NCI-H128 (cell line): ENCODE results near the gene ARHGAP40.

Experiments
- DNase-seq: peaks from one replicate; lab custom pipeline; 2025; ENCODE audit not compliant: unreplicated experiment; lab: John Stamatoyannopoulos, UW

Gene ARHGAP40

DNA sequence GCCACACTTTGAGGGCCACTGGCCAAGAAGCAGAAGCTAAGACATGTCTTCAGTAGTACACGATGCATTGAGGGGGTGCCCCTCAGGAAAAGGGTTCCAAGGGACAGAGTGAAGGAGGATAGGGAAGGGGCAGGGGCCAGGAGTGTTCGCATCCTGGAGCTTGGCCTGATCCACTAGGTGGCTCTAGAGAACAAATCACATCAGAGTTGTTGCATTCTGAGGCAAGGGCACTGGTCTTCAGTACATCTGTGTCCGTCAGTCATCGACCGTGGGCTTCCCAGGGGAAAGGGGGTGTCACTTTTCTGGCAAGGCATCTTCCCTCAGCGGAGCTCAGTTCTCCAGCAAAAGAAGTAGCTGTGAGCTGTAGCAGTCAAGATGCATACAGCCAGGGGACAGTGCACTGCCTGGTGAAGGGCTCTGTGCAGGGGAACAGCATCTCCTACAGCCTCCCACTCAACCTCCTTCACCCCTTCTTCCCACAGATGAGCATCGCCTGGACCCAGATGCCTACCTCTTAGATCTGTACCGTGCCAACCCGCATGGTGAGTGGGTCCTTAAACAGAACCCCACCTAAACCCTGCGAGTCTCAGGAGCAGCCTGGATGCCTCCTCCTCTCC lies 47.8 kb downstream of the ARHGAP40 start:
- DNase-seq, result no peak

DNA sequence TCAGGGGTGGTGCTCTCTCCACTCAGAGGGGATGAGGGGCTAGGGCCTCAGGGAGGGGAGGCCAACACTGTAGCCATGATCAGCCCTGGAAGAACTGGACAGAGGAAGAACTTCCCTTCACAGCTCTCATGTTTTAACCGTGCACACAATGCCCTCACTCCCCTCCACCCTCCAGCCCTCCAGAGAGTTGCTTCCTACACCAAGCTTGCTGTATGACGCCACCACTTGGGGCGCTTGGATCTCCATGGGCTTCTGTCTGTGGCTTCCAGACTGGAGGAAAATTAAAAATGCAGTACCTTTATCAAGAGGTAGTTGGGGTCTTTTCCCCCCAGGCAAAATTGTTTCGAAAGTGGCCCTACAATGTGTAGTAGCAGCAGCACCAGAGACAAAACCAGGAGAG lies 48.4 kb downstream of the ARHGAP40 start:
- no peak for DNase-seq

DNA sequence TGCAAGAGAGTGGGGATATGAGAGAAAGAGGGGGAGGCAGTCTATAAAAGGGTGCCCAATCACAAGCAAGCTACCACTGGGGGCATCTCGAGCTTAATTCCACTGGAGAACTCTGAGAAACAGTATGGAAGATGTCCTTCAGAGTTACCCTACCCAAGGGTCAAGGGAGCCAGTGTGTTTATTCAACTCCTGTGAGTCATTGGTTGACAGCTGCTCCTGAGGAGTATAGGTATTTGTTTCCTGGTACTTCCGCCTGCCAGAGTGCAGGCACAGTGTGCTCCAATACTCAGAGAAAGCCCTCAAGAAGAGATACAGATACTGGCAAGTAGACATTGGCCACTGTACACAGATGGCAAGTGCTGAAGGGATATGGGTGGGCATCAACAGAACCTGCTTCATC lies 49.5 kb downstream of the ARHGAP40 start:
- DNase-seq, result no peak

DNA sequence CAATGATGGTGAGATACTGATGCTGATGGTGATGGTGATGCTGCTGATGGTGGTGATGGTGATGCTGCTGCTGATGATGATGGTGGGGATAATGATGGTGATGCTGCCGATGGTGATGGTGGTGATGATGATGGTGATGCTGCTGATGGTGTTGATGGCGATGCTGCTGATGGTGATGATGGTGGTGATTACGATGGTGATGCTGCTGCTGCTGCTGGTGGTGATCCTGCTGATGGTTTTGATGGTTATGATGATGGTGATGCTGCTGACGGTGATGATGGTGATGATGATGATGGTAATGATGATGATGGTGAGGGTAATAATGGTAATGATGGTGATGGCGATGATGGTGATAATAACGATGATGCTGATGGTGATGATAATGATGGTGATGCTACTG lies 50.0 kb downstream of the ARHGAP40 start:
- no peak for DNase-seq

DNA sequence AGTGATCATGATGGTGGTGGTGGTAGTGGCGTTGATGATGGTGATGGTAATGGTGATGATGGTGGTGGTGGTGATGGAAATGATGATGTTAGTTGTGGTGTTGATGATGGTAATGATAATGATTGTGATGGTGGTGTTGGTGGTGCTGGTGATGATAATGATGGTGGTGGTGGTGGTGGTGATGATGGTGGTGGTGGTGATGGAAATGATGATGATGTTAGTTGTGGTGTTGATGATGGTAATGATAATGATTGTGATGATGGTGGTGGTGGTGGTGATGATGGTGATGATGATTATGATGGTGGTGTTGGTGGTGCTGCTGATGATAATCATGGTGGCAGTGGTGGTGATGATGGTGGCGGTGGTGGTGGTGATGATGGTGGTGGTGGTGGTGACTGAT lies 51.4 kb downstream of the ARHGAP40 start:
- no peak for DNase-seq

DNA sequence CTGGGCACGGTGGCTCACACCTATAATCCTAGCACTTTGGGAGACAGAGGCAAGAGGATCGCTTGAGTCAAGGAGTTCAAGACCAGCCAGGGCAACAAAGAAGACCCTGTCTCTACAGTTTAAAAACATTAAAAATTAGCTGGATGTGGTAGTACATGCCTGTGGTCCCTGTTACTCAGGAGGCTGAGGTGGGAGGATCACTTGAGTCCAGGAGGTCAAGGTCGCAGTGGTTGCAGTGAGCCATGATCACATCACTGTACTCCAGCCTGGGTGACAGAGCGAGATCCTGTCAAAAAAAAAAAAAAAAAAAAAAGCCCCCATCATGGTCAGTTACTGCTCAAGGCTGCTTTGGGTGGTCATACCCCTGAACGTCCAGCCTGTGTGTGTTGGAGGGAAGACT lies 55.8 kb downstream of the ARHGAP40 start:
- DNase-seq, result no peak

DNA sequence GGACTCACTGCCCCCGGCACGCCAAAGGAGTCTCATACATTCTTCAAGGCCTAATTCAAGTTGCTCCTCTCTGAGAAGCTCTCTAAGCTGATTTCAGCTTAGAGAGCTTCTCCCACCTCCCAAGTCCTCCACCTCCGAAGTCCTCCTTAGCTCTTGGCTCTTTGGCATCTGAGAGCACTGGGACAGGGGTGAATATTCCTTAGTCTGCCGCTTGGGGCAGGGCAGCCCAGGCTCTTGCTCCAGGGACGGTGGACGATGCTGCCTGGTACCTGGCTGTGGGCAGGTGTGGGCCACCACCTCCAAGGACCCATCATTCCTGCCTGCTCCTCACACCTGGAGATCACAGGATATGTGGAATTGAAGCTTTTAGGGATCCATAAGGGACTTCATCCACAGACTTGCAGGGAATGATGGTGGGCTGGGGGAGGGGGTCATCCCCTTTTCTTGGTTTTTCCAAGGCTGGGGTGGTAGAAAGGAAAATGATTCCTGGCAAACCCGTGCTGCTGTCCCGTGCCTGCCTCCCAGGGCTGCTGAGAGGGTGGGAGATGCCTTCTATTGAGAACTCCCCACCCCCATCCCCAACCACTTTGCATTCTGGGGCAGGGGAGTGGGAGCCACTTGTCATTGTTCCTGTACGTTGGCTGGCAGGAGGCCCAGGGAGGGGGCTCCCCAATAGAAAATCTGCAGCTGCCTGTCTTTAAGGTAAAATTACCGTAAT lies 57.4 kb downstream of the ARHGAP40 start:
- DNase-seq, result no peak

DNA sequence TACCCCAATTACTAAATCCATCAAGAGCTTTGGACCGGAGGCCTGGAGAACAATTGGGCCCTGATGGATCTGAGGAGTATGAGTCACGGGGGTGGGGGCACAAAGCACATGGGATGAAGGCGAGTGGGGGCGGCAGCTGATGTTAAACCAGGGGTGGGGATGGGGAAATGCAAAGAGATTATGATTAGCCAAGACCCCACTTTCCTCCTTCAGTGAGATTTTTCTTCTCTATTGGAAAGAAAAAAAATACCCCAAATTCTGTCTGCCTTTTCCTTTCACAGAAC lies 57.9 kb downstream of the ARHGAP40 start:
- no peak for DNase-seq

DNA sequence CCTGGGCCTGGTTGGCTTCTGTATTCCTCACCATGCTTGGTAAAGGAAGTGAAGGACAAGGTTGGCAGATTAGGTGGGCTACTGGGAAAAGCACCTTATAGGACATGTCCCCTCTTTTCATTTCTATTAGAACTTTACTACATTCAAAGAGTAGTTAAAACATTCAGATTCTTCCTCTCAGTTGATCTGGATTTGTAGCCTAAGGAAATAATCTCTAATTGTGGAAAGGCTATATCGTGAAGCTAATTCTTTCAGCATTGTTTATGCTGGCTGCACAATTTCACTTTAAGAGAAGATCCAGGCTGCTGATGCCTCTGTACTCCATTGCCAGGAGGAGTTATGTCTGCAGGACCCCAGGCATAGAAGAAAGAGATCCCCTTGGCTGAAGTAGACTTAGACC lies 58.8 kb downstream of the ARHGAP40 start:
- no peak for DNase-seq

DNA sequence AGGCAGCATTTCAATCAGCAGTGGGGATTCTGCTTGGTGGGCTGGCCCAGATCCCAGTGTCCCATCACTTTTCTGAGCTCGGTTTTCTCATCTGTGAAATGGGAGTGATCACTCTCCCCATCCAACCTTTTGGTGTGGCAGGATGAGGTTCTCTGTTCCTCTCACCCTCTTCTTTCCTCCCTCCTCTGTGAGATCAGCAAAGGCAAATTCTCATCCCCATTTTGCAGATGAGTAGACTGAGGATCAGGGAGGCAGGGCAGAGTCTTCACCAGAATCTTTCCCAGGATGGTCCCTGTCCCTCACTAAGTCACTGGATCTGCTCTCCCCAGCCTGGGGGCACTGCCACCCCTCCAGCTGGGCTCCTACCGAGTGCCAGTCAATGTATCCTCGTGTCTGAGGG lies 62.1 kb downstream of the ARHGAP40 start:
- DNase-seq, result no peak

DNA sequence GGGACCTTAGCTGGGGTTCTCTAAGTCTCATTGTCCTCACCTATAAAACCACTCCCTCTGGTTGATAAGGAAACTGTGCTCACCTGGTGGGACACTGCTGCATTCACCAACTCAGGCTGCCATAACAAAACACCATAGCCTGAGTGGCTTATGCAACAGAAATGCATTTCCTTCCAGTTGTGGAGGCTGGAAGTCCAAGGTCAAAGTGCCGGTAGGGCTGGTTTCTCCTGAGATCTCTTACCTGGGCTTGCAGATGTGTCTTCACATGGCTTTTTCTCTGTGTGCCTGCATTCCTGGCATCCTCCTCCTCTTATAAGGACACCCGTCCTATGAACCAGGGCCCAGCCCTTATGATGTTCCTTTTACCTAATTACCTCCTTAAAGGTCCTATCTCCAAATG lies 62.7 kb downstream of the ARHGAP40 start:
- no peak for DNase-seq

DNA sequence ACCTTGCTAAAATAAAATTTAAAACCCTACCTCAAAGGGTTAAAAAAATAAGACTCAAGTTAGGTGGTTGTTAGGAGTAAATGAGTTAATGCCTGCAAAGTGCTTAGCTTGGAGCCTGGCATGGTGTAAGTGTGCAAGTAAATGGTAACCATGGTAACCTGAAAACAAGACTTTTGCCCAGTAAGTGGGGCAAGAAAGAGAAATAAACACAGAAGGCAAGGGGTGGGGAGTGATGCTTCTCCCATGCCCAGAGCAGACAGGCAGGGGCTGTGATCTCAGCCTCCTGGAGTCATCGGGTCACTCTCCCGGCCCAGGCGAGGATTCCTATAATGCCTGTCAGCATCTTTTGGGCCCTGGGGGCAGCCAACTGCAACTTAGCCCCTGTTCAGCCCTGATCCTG lies 63.5 kb downstream of the ARHGAP40 start:
- DNase-seq, result no peak

DNA sequence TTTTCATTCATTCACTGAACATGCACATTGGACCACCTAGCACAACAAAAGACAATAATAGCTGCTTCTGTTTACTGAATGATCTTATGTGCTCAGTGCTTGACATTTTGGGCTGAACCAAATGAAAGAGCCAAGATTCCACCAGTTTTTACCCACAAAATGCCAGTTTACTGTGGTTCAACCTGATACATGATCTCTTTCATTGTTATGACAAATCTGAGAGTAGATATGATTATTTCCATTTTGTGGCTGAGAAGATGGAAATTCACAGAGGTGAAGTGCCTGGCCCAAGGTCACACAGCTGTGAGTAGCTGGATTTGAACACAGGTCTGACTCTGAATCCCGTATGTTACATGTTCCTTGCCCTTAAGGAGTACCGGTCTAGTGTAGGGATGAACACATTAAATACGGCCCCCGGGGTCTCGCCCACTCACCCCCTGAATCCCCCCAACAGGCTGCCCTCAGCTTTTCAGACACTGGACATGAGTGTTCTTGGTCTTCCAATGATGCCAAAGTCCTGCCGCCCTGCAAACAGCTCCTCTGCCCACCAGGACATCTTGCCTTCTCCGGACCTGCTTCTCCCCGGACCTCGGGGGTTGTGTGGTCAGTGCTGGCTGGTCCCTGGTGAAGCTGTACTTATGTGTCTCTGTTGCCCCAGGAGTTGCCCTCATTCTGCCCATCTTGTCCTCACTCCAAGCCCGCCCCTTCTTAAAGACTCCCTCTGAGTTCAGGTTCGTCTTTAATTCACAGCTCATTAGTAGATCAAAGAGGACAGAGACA lies 64.1 kb downstream of the ARHGAP40 start:
- DNase-seq, result no peak

DNA sequence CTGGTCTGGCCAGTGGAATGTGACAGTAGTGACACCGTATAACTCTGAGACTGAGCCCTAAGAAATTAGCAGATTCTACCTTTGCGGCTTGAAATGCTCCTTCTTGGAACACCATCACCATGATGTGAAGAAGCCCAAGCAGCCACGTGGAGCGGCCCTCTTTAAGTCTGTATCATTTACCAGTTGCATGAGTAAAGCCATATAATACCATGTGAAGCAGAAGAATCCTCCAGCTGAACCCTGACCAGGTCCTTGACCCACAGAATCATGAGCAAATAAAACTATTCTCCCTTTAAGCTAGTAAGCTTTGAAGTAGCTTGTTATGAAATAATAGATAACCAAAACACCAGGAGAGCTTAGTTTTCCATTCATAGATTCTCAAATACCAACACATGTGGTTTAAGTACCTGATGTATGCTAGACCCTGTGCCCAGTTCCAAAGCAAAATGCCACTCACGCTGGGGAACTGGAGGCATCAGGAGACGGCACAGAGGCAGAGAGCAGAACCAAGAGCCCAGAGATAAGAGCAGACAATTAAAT lies 65.9 kb downstream of the ARHGAP40 start:
- DNase-seq, result no peak

DNA sequence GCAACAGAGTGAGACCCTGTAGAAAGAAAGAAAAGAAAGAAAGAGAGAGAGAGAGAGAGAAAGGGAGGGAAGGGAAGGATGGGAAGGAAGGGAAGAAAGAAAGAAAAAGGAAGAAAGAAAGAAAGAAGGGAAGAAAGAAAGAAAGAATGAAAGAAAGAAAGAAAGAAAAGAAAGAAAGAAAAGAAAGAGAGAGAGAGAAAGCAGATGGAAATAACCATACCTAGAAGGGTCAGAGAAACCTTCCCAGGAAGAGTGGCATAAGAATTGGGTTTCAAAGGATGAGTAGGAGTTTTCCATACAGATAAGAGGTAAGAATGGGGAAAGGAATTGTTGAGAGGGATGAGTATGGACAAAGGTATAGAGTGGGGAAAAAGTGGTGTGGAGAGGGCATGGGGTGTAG lies 68.1 kb downstream of the ARHGAP40 start:
- no peak for DNase-seq

DNA sequence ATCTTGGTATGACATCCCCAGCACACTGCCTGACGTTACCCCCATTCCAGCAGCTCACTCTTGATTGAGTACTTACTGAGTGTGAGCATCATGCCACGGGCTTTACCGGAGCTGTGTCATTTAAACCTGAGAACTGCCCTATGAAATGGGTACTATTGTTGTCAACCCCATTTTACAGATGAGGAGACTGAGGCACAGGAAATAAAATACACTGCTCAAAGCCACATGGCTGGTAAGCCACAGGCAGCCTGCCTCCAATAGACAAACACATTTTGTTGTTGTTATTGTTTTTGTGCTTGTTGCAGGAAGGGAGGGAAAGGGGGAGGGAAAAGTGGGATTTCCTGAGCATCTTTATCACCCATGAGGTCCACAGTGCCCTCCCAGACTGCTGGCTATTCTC lies 69.2 kb downstream of the ARHGAP40 start:
- DNase-seq, result no peak

DNA sequence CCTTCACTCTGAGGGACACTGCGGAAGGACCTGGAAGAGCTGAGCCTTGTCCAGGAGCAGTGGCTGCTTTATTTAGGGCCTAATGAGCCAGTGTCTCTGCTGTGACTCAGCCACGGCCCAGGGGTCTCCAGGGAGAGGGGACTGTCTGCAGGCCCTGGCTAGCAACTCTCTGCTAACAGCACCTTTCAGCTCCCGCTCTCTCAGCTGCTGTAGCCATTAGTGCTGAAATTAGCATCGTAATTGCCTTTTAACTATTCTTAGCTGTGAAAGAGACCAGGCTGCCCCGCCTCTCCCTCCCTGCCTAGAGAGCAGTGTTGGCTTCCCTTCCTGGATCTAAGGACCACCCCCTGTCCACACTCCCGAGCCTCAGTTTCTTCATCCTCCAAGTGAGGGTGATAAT lies 69.6 kb downstream of the ARHGAP40 start:
- DNase-seq, result no peak

DNA sequence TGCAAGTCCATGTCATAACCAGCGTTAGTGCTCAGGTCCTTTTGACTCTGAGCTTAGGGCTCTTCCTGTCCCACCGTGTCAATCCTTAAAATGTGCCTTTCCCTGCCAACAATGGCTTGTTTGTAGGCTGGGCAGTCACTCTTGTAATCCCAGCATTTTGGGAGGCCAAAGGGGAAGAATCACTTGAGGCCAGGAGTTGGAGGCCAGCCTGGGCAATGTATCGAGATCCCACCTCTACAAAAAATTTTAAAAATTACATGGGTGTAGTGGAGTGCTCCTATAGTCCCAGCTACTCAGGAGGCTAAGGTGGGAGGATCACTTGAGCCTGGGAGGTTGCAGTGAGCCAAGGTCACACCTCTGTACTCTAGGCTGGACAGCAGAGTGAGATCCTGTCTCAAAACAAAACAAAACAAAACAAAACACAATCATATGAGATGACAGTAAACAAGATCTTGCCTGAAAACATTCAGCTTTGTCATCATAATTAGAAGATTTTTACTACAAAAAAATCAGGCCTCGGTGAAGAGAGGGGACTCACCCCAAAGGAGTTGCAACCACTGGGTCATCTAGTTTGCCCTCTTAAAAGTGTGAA lies 70.2 kb downstream of the ARHGAP40 start:
- DNase-seq, result no peak

DNA sequence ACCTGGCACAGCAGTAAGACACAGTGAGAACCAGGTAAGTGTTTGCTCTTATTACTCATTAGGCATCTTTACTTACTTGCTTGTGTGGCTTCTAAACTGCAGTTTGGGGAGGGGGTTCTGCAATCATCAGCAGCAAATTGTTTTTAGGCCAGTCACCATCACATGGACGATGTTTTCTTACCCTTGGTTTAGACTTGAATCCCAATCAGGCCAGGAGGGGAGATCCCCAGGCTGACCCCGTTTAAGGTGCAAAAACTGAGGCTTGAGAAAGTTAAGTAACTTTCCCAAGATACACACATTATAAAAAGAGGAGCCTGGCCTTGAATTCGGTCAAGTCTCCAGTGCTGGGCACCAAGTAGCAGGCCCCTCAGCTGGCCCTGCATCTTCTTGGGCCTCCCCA lies 70.9 kb downstream of the ARHGAP40 start:
- no peak for DNase-seq

DNA sequence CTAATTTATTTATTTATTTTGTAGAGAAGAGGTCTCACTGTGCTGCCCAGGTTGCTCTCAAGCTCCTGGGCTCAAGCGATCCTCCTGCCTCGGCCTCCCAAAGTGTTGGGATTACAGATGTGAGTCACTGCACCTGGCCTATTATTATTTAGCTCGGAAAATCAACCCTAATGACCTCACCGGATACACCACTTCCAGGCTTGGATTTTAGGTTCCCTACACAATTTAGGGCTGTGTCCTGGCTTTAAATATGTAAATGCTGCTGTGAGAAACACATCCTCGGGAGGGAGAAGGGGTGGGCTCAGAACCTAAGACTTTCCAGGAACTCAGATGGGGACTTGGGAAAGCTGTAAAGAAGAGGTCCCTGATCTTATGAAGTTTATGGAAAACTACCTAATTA lies 71.7 kb downstream of the ARHGAP40 start:
- no peak for DNase-seq

DNA sequence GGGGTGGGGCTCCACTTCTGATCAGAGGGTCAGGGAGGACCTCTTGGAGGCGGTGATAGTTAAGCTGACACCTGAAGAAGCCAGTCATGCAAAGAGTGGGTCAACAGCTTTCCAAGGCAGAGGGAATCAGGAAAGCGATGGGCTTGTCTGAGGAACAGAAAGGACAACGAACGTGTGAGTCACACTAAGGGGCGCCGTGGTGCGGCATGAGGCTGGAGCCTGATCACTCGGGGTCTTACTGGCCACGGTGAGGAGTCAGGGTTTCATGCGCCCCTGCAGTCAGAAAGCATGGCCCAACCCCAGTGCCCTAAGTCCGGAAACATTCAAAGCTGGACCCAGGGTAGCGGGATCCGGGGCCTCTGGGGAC lies 72.1 kb downstream of the ARHGAP40 start:
- DNase-seq, result no peak
